Duodenal mucosa (tissue), 2 donors: ENCODE results near the gene COL27A1.

Experiments used
- H3K27ac ChIP-seq: one replicate; pipeline ENCODE4 v1.7.0; 2013; ENCODE audit warnings: low read depth, low read length
- H3K27me3 ChIP-seq, 2 donors: one replicate each; pipeline ENCODE4 v1.7.0; 2013; ENCODE audit warnings: low read length in 2 of 2, control low read depth in 1 of 2; ENCODE audit not compliant: insufficient read depth in 2 of 2, control insufficient read depth in 1 of 2
- H3K36me3 ChIP-seq, 2 donors: one replicate each; pipeline ENCODE4 v1.7.0; 2013; ENCODE audit warnings: low read length in 2 of 2, control low read depth in 1 of 2; ENCODE audit not compliant: insufficient read depth in 2 of 2, control insufficient read depth in 1 of 2
- H3K4me1 ChIP-seq, 2 donors: one replicate each; pipeline ENCODE4 v1.7.0; 2013; ENCODE audit warnings: low read length in 2 of 2, control low read depth in 1 of 2; ENCODE audit not compliant: insufficient read depth in 2 of 2, control insufficient read depth in 1 of 2
- H3K4me3 ChIP-seq, 2 donors: one replicate each; pipeline ENCODE4 v1.7.0; 2013; ENCODE audit warnings: low read length in 2 of 2, low read depth in 1 of 2
- H3K9ac ChIP-seq, 2 donors: one replicate each; pipeline ENCODE4 v1.7.0; 2013; ENCODE audit warnings: low read length in 2 of 2, low read depth in 1 of 2
- H3K9me3 ChIP-seq, 2 donors: one replicate each; pipeline ENCODE4 v1.7.0; 2013; ENCODE audit warnings: low read length in 2 of 2, control low read depth in 1 of 2; ENCODE audit not compliant: control insufficient read depth in 1 of 2

The COL27A1 gene

GRCh38 chr9:114343471-114344187 lies 188.3 kb downstream of the COL27A1 start:
- Histone ChIP-seq H3K27me3 (no peaks in the 10 kb centered on the region), H3K36me3 (peaks cover 76 to 90% of the 10 kb centered on the region in 2 donors), H3K9me3 (no peaks in the 10 kb centered on the region), H3K27ac (no peak overlapping the region), H3K4me1 (no peaks in the 10 kb centered on the region), H3K4me3 (no peak overlapping the region), H3K9ac (no peak overlapping the region)

DNA sequence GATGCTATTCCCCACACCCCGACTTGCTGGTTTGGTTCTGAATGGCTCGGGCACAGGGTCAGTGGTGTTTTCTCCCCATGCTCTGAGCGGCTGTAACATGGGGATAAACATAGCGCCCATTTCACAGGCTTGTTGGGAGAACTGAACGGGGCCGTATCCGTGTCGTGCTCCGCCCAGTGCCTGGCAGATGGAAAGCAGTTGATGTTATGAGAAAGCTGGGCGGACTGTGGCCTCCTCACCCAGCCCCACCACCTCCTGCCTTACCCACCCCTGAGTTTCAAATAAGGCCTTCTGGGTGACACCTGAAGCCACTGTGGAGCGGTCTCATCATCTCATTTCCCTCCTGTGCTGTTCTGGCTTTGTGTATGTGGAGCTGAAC lies 188.8 kb downstream of the COL27A1 start:
- H3K9ac ChIP-seq, result no peak overlapping the region
- no peaks in the 10 kb centered on the region for H3K27me3 ChIP-seq
- no peak overlapping the region for H3K27ac ChIP-seq
- peaks cover 71 to 91% of the 10 kb centered on the region in 2 donors for H3K36me3 ChIP-seq
- H3K4me3 ChIP-seq, result no peak overlapping the region
- no peaks in the 10 kb centered on the region for H3K4me1 ChIP-seq
- no peaks in the 10 kb centered on the region for H3K9me3 ChIP-seq

DNA sequence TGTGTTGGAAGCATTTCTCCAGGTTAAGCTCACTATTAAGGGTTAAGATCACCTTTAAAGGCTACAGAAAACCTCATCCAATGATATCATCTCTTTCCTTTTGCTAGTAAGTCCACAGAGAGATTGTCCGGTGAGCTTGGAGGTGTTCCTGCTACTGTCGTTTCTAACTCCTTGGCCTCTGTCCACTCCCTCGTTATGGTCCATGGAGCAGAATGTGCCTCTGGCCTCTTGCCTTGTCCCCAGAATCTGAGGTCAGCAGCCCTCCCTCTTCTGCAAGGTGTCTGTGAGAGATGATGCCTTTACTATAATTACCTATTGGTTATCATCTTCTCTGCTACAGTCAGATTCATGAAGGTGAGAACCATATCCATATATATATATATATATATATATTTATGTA lies 189.4 kb downstream of the COL27A1 start:
- no peak overlapping the region for H3K27ac ChIP-seq
- H3K4me3 ChIP-seq, result no peak overlapping the region
- no peaks in the 10 kb centered on the region for H3K9me3 ChIP-seq
- H3K27me3 ChIP-seq, result no peaks in the 10 kb centered on the region
- H3K36me3 ChIP-seq, result peaks cover 71 to 91% of the 10 kb centered on the region in 2 donors
- no peak overlapping the region for H3K9ac ChIP-seq
- H3K4me1 ChIP-seq, result no peaks in the 10 kb centered on the region

DNA sequence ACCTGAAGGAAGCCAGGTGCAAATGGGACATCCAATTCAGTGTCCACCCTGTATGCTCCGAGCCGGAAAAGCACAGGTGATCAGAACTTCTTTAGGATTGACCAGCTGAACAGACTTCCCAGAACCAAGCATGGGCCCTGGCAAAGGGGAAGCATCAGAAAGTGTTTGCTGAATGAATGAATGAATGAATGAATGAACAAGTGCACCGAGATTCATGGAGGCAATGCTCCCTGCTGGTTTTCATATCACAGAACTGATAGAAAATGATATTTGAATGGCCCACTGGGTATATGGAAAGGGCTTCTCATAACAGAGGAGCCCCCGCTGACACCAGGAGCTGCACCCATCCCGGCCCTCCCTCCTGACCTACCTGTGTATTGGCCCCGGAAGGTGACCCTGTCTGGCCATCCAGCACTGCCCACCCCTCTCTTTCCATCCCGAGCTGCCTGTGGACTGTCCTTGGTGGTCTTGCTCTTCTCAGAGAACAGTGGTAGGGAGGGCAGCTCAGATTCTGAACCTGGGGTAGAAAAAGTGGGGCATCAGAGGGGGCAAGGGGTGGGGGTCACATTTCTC lies 190.2 kb downstream of the COL27A1 start:
- Histone ChIP-seq H3K4me3 (no peak overlapping the region), H3K27me3 (no peaks in the 10 kb centered on the region), H3K4me1 (no peaks in the 10 kb centered on the region), H3K36me3 (peaks cover 72 to 92% of the 10 kb centered on the region in 2 donors), H3K27ac (no peak overlapping the region), H3K9ac (no peak overlapping the region), H3K9me3 (no peaks in the 10 kb centered on the region)

GRCh38 chr9:114346146-114346545 lies 190.8 kb downstream of the COL27A1 start:
- Histone ChIP-seq H3K27ac (no peak overlapping the region), H3K36me3 (peaks cover 71 to 92% of the 10 kb centered on the region in 2 donors)

GRCh38 chr9:114347675-114348074 lies 192.3 kb downstream of the COL27A1 start:
- H3K4me3 ChIP-seq, result no peak overlapping the region
- H3K27ac ChIP-seq, result no peak overlapping the region
- H3K9me3 ChIP-seq, result no peaks in the 10 kb centered on the region
- H3K27me3 ChIP-seq, result no peaks in the 10 kb centered on the region
- no peak overlapping the region for H3K9ac ChIP-seq
- H3K4me1 ChIP-seq, result no peaks in the 10 kb centered on the region
- H3K36me3 ChIP-seq, result peaks cover 58 to 89% of the 10 kb centered on the region in 2 donors

More at GRCh38 chr9:114346146-114346545, 190.8 kb downstream of the COL27A1 start:
- H3K4me1 ChIP-seq, result no peaks in the 10 kb centered on the region
- no peaks in the 10 kb centered on the region for H3K9me3 ChIP-seq
- H3K9ac ChIP-seq, result no peak overlapping the region
- H3K27me3 ChIP-seq, result no peaks in the 10 kb centered on the region
- H3K4me3 ChIP-seq, result no peak overlapping the region

- no peak overlapping the region for H3K27ac ChIP-seq
- no peaks in the 10 kb centered on the region for H3K9me3 ChIP-seq
- H3K9ac ChIP-seq, result no peak overlapping the region
- no peaks in the 10 kb centered on the region for H3K4me1 ChIP-seq
- no peak overlapping the region for H3K4me3 ChIP-seq
- no peaks in the 10 kb centered on the region for H3K27me3 ChIP-seq
- H3K36me3 ChIP-seq, result peaks cover 53 to 85% of the 10 kb centered on the region in 2 donors
Measured at GRCh38 chr9:114348261-114348905, 193.0 kb downstream of the COL27A1 start.

GRCh38 chr9:114348906-114349482 lies 193.7 kb downstream of the COL27A1 start:
- Histone ChIP-seq H3K9me3 (no peaks in the 10 kb centered on the region), H3K27ac (no peak overlapping the region), H3K27me3 (no peaks in the 10 kb centered on the region), H3K36me3 (peaks cover 51 to 85% of the 10 kb centered on the region in 2 donors), H3K4me3 (no peak overlapping the region), H3K4me1 (no peaks in the 10 kb centered on the region), H3K9ac (no peak overlapping the region)

- Histone ChIP-seq H3K4me1 (no peaks in the 10 kb centered on the region), H3K27ac (no peak overlapping the region), H3K27me3 (no peaks in the 10 kb centered on the region), H3K9ac (no peak overlapping the region), H3K4me3 (no peak overlapping the region), H3K36me3 (peaks cover 44 to 79% of the 10 kb centered on the region in 2 donors), H3K9me3 (no peaks in the 10 kb centered on the region)
Measured at GRCh38 chr9:114349713-114350480, 194.6 kb downstream of the COL27A1 start.
